ENCODE results near the gene AMOT. TPM values are rescaled to one million over a fixed set of nuclear protein-coding genes. Genes with fewer than 3 reads are reported as not detected.

AMOT gene
- total and polyA plus RNA-seq, 11 donors: 0.61 to 10.5 (median 6.0) TPM

- intact Hi-C loops (cut with DNase I): no loop called here
- H3K4me3 ChIP-seq: no peak overlapping the region
- H3K27ac ChIP-seq: no peak overlapping the region
- ATAC-seq: no peak
- DNase-seq: no peak
- TF ChIP-seq POLR2A (IDR thresholded peaks at IDR 0.05): no peak
- TF ChIP-seq, protein P1, sequence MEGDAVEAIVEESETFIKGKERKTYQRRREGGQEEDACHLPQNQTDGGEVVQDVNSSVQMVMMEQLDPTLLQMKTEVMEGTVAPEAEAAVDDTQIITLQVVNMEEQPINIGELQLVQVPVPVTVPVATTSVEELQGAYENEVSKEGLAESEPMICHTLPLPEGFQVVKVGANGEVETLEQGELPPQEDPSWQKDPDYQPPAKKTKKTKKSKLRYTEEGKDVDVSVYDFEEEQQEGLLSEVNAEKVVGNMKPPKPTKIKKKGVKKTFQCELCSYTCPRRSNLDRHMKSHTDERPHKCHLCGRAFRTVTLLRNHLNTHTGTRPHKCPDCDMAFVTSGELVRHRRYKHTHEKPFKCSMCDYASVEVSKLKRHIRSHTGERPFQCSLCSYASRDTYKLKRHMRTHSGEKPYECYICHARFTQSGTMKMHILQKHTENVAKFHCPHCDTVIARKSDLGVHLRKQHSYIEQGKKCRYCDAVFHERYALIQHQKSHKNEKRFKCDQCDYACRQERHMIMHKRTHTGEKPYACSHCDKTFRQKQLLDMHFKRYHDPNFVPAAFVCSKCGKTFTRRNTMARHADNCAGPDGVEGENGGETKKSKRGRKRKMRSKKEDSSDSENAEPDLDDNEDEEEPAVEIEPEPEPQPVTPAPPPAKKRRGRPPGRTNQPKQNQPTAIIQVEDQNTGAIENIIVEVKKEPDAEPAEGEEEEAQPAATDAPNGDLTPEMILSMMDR (IDR thresholded peaks at IDR 0.05): no peak
- WGBS, 4 donors: 70 to 100% (median 88%) methylated on average over 1 of the region's 1 CpG
- H3K36me3 ChIP-seq: peaks cover 0 to under 1% (median 0%) of the 10 kb centered on the region in 9 donors
- peaks cover 0 to 31% (median 0%) of the 10 kb centered on the region in 9 donors for H3K27me3 ChIP-seq
- no peaks in the 10 kb centered on the region for H3K9me3 ChIP-seq
- H3K4me1 ChIP-seq: peaks cover 0 to 4% (median 0%) of the 10 kb centered on the region in 12 donors
Measured at GRCh38 chrX:112835019-112835418, 5.6 kb downstream of the AMOT start.

- Histone ChIP-seq H3K27me3 (peaks cover 0 to 24% (median 0%) of the 10 kb centered on the region in 9 donors), H3K27ac (no peak overlapping the region), H3K4me3 (no peak overlapping the region), H3K9me3 (no peaks in the 10 kb centered on the region), H3K4me1 (no peaks in the 10 kb centered on the region), H3K36me3 (peaks cover 0 to 4% (median 0%) of the 10 kb centered on the region in 9 donors)
- DNase-seq: no peak
- 50 to 69% (median 61%) methylated on average over 8 of the region's 8 CpGs for WGBS, 4 donors
- no peak for TF ChIP-seq POLR2A (IDR thresholded peaks at IDR 0.05)
- TF ChIP-seq, protein P1 (IDR thresholded peaks at IDR 0.05): no peak
- no peak for ATAC-seq
- intact Hi-C loops (cut with DNase I): no loop called here
Measured at GRCh38 chrX:112834031-112834845, 6.4 kb downstream of the AMOT start.

DNA sequence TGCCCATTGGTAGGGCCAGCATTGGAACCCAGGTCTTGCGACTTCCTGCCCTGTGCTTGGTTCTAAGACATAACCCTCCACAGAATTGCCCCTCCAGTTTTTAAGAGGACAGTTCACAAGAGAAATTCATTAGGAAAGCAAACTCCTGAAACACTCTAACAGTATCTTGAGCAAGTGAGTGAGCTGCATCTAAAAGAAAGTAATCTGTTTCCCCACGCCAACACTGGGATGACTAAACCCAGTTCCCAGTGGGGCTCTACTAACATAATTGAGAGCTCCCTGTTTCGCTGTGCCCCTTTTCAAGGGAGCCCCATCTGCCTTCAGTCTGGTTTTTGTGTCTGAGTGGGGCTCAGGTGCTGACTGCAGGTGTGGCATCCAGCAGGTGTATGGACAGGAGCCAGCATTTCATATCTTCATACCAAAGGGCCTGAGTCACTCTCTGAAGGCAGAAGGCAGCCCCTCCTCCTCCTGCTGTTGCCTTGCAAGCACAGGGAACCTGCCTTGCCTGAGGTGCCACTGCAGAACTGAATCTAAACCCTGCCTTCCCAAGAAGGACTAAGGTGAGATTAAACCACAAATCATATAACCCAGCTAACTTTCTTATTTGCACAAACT, 8.0 kb downstream of the AMOT start:
- no peaks in the 10 kb centered on the region for H3K9me3 ChIP-seq
- no peak for TF ChIP-seq POLR2A (IDR thresholded peaks at IDR 0.05)
- TF ChIP-seq, protein P1 (IDR thresholded peaks at IDR 0.05): no peak
- H3K4me3 ChIP-seq: no peak overlapping the region
- DNase-seq: no peak
- H3K27me3 ChIP-seq: peaks cover 0 to 20% (median 0%) of the 10 kb centered on the region in 9 donors
- peaks cover 0 to 4% (median 0%) of the 10 kb centered on the region in 9 donors for H3K36me3 ChIP-seq
- intact Hi-C loops (cut with DNase I): no loop called here
- no peak overlapping the region for H3K27ac ChIP-seq
- H3K4me1 ChIP-seq: no peaks in the 10 kb centered on the region
- ATAC-seq: no peak
- WGBS, 4 donors: 57 to 89% (median 80%) methylated on average over 3 of the region's 3 CpGs

GRCh38 chrX:112830540-112830939, 10.1 kb downstream of the AMOT start:
- Histone ChIP-seq H3K9me3 (no peaks in the 10 kb centered on the region), H3K27me3 (peaks cover 0 to 18% (median 0%) of the 10 kb centered on the region in 9 donors), H3K36me3 (peaks cover 0 to 4% (median 0%) of the 10 kb centered on the region in 9 donors), H3K4me3 (no peak overlapping the region), H3K4me1 (no peaks in the 10 kb centered on the region), H3K27ac (no peak overlapping the region)
- DNase-seq (no peak), ATAC-seq (no peak)
- intact Hi-C loops (cut with DNase I): no loop called here
- 63 to 99% (median 86%) methylated on average over 3 of the region's 3 CpGs for WGBS, 4 donors
- TF ChIP-seq, protein P1 (IDR thresholded peaks at IDR 0.05): no peak
- TF ChIP-seq POLR2A (IDR thresholded peaks at IDR 0.05): no peak
